HK-2 (cell line): ENCODE measurements around the gene DFFA.
A peak's percentile ranks its signal among the peaks of the same experiment; 100 is the strongest.
"Not testable (repeated sequence)": the region's sequence is repeated elsewhere in the genome, so short reads cannot be mapped to it uniquely, and the experiment has no call there.

ENCODE experiments used
- DNase-seq: peaks from one replicate; pipeline ENCODE4 v3.0.0-alpha.2; 2018; ENCODE audit not compliant: unreplicated experiment

Gene DFFA

DNA sequence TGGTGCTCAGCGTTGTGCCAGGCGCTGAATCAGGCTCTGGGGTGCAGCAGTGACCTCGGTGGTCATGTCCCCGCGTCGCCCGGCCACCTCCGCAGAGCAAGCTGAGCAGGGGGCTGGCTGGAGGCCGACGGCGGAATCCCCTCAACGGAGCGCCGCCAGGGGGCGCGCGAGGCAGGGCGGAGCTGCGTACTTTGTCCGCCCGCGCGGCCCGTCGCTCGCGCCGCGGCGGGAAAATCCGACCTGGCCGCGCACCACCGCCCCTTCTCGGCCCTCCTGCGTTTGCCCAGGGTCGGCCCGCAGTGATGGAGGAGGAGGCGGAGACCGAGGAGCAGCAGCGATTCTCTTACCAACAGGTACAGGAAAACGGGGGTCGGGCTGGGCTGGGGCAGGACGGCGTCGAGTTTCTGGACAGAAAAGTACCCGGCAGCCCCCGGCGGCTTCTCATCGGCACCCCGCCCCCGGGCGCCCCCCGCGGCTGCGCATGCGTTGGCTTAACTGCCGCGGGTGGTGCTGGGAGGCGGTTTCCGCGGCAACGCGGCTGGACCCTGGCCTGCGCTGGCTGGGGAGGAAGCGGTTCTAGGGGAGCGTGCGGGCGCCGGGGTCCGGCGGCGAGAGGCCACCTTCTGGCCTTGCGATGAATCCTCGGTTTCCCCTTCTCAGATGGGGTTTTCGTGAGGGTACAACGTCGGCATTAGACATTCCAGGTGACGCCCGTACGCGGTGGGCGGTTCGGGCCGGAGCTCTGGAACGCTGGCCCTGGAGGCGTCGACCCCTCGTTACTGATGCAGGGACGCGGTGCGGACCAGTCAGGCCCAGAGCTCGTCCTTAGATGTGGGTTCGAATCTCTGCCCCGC lies 41.9 kb downstream of the DFFA start, which contains the start of gene CENPS:
CENPS (plus strand) TSS at position 218 of the 854 bp plus-strand sequence; CDS start at position 303, 85 bp downstream.
- DNase-seq = peak; percentile 91

DNA sequence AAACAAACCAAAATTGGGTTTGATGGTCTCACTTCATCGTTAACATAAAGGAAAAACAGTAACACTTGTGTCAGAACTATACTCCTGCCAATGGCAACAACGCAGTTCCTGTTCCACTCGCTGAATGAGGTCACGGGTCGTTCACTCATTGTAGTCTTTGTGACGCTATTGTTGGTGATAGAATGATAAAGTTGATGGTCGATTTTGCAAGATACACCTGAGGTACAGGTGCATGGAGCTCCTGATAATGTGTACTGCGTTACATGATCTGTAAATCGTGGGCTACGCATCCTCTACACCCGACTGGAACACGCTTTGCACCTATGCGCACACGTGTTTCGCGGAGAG lies 42.5 kb downstream of the DFFA start:
- no peak for DNase-seq

DNA sequence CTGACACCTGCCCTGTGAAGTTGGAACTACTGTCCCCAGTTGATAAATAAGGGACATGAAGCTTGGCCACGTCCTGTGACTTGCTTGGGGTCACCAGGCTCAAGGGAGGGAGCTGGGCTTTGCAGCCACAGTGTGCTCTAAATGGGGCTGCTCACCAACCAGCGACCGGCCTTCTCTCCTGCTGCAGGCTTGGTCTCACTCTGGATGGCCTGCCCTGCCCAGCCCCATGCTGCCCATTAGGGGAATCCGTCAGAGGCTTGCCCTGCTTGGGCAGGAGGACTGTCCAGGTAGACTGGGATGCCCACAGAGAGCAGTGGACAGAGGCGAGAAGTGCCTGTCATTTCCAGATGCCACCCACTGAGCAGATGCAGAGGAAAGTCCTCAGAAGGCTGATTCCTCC lies 43.3 kb downstream of the DFFA start:
- DNase-seq = no peak

DNA sequence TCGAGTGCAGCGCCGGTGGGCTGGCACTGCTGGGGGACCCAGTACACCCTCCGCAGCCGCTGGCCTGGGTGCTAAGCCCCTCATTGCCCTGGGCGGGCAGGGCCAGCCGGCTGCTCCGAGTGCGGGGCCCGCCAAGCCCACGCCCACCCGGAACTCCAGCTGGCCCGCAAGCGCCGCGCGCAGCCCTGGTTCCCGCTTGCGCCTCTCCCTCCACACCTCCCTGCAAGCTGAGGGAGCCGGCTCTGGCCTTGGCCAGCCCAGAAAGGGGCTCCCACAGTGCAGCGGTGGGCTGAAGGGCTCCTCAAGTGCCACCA lies 45.8 kb downstream of the DFFA start:
- DNase-seq = not testable (repeated sequence)

DNA sequence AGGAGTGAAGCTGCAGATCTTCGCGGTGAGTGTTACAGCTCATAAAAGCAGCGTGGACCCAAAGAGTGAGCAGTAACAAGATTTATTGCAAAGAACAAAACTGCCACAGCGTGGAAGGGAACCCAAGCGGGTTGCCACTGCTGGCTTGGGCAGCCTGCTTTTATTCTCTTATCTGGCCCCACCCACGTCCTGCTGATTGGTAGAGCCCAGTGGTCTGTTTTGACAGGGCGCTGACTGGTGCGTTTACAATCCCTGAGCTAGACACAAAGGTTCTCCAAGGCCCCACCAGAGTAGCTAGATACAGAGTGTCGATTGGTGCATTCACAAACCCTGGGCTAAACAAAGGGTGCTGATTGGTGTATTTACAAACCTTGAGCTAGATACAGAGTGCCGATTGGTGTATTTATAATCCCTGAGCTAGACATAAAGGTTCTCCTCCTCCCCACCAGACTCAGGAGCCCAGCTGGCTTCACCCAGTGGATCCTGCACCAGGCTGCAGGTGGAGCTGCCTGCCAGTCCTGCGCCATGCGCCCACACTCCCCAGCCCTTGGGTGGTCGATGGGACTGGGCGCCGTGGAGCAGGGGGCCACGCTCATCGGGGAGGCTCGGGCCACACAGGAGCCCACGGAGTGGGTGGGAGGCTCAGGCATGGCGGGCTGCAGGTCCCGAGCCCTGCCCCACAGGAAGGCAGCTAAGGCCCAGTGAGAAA lies 46.3 kb downstream of the DFFA start:
- not testable (repeated sequence) for DNase-seq

DNA sequence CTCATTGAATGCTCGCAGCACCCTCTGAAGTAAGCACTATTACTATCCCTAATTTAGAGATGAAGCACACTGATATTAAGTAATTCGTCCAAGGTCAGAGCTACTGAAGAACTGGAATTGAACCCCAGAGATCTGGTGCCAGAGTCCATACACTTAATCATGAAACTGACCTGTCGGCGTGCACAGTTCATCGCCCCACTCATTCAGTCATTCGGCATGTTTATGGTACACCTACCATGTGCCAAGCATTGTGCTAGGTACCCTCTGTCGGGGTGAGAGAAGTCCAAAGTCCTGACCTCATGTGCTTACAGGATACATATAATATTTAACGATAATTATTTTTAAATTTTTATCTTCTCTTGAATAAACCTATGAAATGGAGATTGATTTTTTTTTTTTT lies 47.7 kb downstream of the DFFA start:
- DNase-seq = no peak

DNA sequence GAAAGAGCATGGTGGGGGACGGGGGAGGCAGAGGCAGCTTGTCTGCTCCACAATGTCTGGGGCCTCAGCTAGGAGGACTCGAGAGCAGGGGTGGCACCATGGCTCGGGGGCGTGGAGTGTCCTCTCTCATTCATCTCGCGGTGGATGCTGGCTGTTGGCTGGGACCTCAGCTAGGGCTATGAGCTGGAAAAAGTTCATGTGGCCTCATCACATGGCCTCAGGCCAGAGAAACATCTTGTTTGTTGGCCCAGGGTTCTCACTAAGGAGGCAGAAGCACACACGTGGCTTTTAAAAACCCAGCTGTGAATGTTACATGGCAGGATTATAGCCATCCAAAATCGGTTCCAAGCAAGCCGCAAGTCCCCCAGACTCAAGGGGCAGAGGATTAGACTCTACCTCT lies 48.3 kb downstream of the DFFA start:
- DNase-seq = no peak

DNA sequence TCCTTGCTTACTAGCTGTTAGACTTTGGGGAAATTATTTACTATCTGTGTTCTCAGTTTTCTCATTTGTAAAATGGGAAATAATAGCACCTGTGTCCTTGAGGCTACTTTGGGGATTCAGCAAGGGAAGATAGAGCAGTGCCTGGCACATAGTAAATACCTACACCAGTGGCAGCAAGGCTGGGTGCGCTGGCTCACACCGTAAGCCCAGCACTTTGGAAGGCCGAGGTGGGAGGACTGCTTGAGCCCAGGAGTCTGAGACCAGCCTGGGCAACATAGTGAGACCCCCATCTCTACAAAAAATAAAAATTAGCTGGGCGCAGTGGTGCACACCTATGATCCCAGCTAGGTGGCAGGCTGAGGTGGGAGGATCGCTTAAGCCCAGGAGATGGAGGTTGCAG lies 50.7 kb downstream of the DFFA start:
- DNase-seq = no peak

DNA sequence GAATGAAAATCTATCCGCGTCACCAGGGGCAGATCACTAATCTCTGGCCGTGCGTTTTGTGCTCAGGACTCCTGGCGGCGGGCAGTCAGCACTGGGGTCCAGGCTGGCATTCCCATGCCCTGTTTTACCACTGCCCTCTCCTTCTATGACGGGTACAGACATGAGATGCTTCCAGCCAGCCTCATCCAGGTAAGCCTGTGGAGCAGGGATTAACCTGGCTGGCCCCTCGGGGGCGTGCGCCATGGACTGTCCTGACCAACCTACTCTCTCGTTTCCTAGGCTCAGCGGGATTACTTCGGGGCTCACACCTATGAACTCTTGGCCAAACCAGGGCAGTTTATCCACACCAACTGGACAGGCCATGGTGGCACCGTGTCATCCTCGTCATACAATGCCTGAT lies 53.0 kb downstream of the DFFA start:
- no peak for DNase-seq

DNA sequence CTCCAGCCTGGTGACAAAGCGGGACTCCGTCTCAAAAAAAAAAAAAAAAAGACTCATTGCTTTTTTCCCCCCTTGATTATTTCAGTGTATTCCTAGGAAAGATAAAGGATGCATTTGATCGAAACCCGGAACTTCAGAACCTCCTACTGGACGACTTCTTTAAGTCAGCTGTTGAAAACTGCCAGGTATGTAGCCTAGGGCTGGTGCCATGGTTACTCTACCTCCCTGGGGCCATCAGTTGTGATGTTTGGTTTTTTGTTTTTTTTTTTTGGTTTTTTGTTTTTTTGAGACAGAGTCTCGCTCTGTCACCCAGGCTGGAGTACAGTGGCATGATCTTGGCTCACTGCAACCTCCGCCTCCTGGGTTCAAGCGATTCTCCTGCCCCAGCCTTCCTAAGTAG lies 53.6 kb downstream of the DFFA start:
- not testable (repeated sequence) for DNase-seq

DNA sequence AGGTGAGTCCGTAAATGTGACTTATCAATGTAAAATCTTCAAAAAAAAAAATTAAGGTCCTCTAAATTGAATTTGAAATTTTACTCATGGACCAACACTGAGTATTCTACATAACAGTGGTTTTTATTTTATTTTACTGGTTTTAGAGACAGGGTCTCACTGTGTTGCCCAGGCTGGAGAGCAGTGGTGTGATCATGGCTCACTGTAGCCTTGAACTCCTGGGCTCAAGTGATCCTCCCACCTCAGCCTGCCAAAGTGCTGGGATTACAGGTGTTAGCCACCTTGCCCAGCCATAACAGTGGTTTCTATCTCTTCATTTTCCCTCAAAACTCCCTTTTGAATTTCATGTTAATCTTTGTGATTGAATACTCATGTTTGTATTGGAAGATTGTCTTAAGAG lies 56.4 kb downstream of the DFFA start:
- not testable (repeated sequence) for DNase-seq

DNA sequence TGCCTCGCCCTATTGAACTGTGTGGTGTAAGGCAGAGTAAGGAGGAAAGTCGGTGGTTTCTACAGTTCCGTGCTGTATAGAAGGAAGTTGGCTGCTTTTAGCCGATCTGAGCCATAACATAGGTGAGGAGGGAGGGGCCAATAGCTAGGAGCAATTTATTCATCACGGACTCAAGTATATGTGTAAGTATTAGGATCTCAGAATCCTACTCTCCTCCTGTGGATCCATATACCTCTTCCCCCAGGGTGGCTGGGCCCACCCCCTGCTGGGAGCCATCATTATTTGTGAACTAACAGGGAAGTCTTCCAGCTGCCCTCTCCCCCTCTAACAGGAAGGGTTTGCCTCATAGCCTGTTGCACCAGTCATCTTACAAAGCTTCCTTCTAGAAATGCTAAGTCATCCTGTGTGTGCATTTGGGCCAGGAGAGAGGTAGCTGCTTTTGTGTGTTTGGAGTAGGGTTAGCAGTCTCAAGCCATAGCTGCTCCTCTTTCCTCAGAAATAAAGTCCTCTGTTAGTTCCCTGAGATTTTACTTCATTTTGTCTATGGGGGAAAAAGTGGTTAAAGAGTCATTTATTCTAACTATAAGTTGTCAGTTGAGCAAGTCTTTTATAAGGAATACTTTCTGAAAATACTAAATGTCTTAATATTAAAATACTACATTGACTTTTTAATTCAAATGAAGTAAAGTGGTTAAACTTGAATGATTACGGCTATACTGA lies 57.0 kb downstream of the DFFA start:
- no peak for DNase-seq

DNA sequence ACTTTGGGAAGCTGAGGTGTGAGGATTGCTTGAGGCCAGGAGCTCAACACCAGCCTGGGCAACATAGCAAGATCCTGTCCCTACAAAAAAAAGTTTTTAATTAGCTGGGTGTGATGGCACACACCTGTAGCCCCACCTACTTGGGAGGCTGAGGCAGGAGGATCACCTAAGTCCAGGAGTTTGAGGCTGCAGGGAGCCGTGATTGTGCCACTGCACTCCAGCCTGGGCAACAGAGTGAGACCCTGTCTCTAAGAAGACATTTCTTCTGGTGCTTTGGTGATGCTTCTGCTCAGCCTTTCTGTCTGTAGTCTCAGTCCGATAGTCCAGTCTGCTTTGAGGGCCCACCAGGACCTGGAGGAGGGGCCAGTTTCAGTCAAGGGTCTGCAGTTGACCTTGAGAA lies 65.1 kb downstream of the DFFA start:
- no peak for DNase-seq
